Right cardiac atrium (tissue), 5 donors: ENCODE results near the gene PHF2. TPM values are rescaled to one million over a fixed set of nuclear protein-coding genes. Genes with fewer than 3 reads are reported as not detected.
A peak's percentile ranks its signal among the peaks of the same experiment; 100 is the strongest.

Source experiments
- ATAC-seq, 2 donors: fragments of 200-7000 bp; cut with Tn5 transposase; one replicate each; pipeline versions ENCODE4 v1.8.0 to v1.9.1; 2020; ENCODE audit warnings: moderate library complexity in 2 of 2, mild to moderate bottlenecking in 1 of 2
- DNase-seq, 3 donors: peaks; one replicate each; pipeline ENCODE4 v3.0.0-alpha.2; 2020
- H3K27ac ChIP-seq: one replicate; pipeline ENCODE4 v1.5.1; 2013; ENCODE audit warnings: mild to moderate bottlenecking, low read length, control low read depth, moderate library complexity
- H3K27me3 ChIP-seq: one replicate; pipeline ENCODE4 v1.6.1; 2013; ENCODE audit not compliant: control insufficient read depth, insufficient read depth
- H3K4me1 ChIP-seq: one replicate; pipeline ENCODE4 v1.6.1; 2013; ENCODE audit warnings: low read length; ENCODE audit not compliant: control insufficient read depth, insufficient read depth
- H3K4me3 ChIP-seq: one replicate; pipeline ENCODE4 v1.5.1; 2013; ENCODE audit warnings: low read length, control low read depth
- H3K9me3 ChIP-seq: one replicate; pipeline ENCODE4 v1.6.1; 2013; ENCODE audit warnings: low read length; ENCODE audit not compliant: control insufficient read depth
- WGBS: extraction: QIAGEN DNeasy Blood & Tissue Kit; methylation state at CpG from one replicate; pipeline ENCODE4 v1.1.7; 2013; 5-methylcytosine and 5-hydroxymethylcytosine counted together
- intact Hi-C, 4 donors: fragments of 100-400 bp; cut with DNase I; formaldehyde crosslinking; loops; one replicate each; pipeline versions ENCODE4 v1.11.0 to v1.14.0; 2022 to 2023
- polyA plus RNA-seq: library from polyadenylated mRNA; stranded (reverse); fragments of 200-250 nt; gene quantifications from one replicate; pipeline ENCODE4 v1.2.3, GENCODE V29; 2013
- total RNA-seq, 4 donors: library from RNA; stranded (reverse); fragmentation: NEBNext Ultra II Directional; extraction: Animal tissue kit (Norgen Biotek cat#: 25700); gene quantifications; one replicate each; pipeline ENCODE4 v1.2.1, GENCODE V29; 2021
- donor health status: healthy with polysubstance abuse.
- donor health status: DM: no; HTN: yes; CAD: no.
- donor health status: DM: no; HTN: no; CAD: no.
- donor health status: DM: no; HTN: yes; CAD: no; lungs with severe emphysema.
- donor health status: DM: yes; HTN: yes; CAD: no.

PHF2 gene
- total and polyA plus RNA-seq, 5 donors = 28.3 to 32.4 (median 31.4) TPM

DNA sequence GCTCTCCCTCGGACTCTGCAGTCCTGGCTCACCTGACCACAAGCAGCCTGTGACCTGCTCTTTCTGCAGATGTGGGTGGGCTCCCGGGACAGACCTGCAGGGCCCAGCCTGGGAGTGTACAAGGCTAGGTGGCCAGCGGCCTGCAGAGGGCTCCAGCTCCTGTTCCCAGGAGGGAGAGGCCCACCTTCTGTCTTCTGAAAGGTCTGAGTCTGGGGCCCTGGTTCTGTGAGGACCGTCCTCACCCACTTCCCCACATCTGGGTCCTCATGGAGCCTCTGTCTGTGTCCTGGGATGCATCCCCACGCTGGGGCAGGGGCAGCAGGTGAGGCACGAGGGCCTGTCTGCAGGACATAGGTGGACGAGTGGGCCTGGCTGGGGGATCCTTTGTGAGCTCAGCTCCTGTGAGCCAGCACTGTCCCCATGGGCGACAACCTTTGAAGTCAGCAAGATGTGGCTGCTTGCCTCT lies 43.7 kb downstream of the PHF2 start:
- ATAC-seq (no peak), DNase-seq (peak in 1 of 3 donors; percentile 34)
- H3K4me3 ChIP-seq = no peak overlapping the region
- H3K27ac ChIP-seq = no peak overlapping the region
- no peaks in the 10 kb centered on the region for H3K9me3 ChIP-seq
- H3K4me1 ChIP-seq = peaks cover 13% of the 10 kb centered on the region
- intact Hi-C loops = no loop called here
- 87% methylated on average over 8 of the region's 8 CpGs for WGBS
- H3K27me3 ChIP-seq = no peaks in the 10 kb centered on the region

DNA sequence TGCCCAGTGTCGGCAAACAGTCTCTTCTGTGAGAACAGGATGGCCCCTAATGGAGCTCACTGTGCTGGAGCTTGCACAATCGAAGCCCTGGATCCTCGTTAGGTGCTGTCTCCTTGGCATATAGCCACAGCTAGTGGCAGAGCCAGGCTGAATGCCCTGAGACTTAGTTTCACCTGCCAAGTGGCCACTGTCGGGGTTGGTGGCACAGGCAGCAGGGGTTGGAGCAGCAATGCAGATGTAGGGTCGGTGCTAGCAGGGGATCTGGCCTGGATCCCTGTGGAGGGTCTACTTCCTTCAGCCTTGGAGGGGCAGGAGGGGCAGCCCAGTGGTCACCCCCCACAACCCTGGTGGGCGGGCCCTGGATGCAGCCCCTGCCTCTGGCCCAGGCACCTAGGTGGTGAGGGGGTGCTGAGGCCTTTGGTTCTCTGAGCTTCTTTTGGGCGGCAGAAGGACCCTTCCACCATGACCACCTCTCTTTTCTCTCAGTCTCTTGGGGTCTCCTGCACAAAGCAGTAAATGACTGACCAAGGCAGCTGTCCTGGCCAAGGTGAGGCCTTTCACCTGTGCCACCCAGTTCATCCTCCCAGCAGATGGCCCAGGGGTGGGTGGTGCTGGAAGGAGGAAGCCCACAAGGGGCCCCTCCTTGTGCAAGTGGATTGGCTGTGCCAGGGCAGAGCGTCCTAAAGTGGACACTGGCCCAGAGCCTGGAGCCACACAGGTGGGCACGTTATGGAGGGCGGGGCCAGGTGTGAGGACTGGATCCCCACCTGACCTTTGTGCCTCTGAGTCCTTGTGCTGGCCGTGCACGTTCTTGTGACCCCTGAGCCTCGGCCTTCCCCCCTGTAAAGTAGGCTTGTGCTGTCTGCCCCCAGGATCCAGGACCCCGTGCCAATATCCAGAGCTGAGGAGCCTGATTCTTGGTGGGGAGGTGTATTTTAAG lies 44.8 kb downstream of the PHF2 start:
- ATAC-seq (peak; percentile 33 to 62), DNase-seq (peak in 1 of 3 donors; percentile 48)
- H3K4me3 ChIP-seq = no peak overlapping the region
- no peaks in the 10 kb centered on the region for H3K9me3 ChIP-seq
- no peaks in the 10 kb centered on the region for H3K27me3 ChIP-seq
- WGBS = 79% methylated on average over 14 of the region's 14 CpGs
- no peak overlapping the region for H3K27ac ChIP-seq
- peaks cover 13% of the 10 kb centered on the region for H3K4me1 ChIP-seq
- intact Hi-C loops = no loop called here

DNA sequence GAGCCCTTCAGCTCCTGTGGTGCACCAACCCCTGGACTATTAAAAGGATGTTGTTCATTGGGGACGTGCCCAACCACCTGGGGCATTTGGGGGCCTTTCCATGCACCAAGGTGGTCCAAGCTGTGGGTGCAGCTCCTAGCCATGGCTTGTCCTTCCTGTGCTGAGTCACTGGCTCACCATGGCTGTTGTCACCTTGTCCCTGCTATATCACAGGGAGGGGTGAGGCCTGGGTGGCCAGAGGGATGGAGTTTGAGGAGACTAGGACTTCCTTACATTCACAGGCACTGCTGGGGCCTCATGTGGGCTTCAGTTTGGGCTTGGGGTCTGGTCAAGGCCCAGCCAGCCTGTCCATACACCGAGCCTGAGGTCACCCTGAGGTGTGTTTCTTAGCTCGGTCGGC lies 45.5 kb downstream of the PHF2 start:
- Histone ChIP-seq H3K4me1 (peaks cover 13% of the 10 kb centered on the region), H3K4me3 (no peak overlapping the region), H3K27ac (no peak overlapping the region), H3K9me3 (no peaks in the 10 kb centered on the region), H3K27me3 (no peaks in the 10 kb centered on the region)
- ATAC-seq = no peak
- DNase-seq = peak in 1 of 3 donors; percentile 15
- 98% methylated on average over 4 of the region's 4 CpGs for WGBS
- intact Hi-C loops = no loop called here

DNA sequence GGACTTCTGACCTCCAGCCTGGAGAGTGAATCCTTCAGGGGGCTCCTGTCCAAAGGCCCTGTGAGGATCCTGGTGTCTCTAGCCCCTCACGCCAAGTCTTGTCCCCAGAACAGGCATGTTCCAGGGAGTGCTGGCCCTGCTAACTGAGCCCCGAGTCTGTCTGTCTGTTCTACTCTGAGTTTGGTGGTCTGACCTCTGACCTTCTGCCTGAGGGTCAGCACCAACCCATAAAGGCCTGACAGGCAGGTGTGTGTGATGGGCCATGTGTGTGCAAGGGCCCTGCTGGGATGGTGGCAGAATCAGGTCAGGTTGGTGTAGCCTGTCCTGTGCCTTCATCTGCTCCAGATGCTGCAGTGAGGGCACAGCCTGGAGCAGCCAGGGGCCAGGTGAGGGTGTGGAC lies 46.3 kb downstream of the PHF2 start:
- intact Hi-C loops = no loop called here
- H3K4me3 ChIP-seq = no peak overlapping the region
- H3K27me3 ChIP-seq = no peaks in the 10 kb centered on the region
- DNase-seq (peak in 1 of 3 donors; percentile 32), ATAC-seq (no peak)
- 89% methylated on average over 2 of the region's 2 CpGs for WGBS
- no peak overlapping the region for H3K27ac ChIP-seq
- no peaks in the 10 kb centered on the region for H3K9me3 ChIP-seq
- H3K4me1 ChIP-seq = peaks cover 10% of the 10 kb centered on the region

DNA sequence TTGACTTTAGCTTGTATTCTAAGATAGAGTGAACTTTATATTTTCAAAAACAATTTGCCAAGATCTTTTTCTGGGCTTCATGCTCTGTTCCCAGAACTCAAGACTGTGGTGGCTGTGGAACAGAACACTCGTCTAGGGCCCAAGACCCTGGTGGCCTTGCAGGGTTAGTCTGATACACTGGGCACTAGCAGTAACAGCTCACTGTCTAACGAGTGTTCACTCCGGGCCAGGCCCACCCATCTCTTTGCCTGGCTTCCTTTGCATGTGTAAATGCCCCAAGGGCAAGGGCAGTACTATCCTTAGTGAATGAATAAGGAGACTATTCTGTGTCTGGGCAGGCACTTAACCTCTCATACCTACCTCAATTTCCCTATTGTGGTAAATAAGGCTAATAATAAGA lies 47.4 kb downstream of the PHF2 start:
- Histone ChIP-seq H3K4me1 (peaks cover 10% of the 10 kb centered on the region), H3K27me3 (no peaks in the 10 kb centered on the region), H3K9me3 (no peaks in the 10 kb centered on the region), H3K27ac (no peak overlapping the region), H3K4me3 (no peak overlapping the region)
- intact Hi-C loops = no loop called here
- ATAC-seq = no peak
- no peak for DNase-seq
- 80% methylated on average over 3 of the region's 3 CpGs for WGBS

DNA sequence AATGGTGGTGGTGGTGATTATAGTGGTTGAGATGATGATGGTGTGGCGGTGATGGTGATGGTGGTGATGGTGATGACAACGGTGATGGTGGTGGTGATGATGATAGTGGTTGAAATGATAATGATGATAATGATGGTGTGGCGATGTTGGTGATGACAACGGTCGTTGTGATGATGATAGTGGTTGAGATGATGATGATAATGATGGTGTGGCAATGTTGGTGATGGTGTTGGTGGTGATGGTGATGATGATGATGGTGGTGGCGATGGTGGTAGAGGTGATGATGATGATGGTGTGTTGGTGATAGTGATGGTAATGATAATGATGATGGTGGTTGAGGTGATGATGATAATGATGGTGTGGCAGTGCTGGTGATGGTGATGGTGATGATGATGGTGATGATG lies 48.0 kb downstream of the PHF2 start:
- Histone ChIP-seq H3K27ac (no peak overlapping the region), H3K9me3 (no peaks in the 10 kb centered on the region), H3K4me3 (no peak overlapping the region), H3K27me3 (no peaks in the 10 kb centered on the region), H3K4me1 (peaks cover 10% of the 10 kb centered on the region)
- intact Hi-C loops = no loop called here
- WGBS = 95% methylated on average over 6 of the region's 6 CpGs
- ATAC-seq (no peak), DNase-seq (no peak)

DNA sequence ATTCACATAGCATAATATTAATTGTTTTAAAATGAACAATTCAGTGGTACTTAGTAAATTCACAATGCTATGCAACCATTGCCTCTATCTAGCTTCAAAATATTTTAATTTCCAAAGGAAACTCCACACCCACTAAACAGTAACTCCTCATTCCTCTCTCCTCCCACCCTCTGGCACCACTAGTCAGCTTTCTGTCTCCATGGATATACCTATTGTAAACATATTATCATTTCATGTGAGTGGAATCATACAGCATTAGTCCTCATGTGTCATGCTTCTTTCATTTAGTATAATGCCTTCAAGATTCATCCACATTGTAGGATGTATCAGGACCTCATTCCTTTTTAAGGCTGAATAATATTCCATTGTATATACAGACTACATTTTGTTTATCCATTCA lies 48.6 kb downstream of the PHF2 start:
- ATAC-seq = no peak
- no peak for DNase-seq
- Histone ChIP-seq H3K4me1 (peaks cover 10% of the 10 kb centered on the region), H3K4me3 (no peak overlapping the region), H3K27me3 (no peaks in the 10 kb centered on the region), H3K9me3 (no peaks in the 10 kb centered on the region), H3K27ac (no peak overlapping the region)
- intact Hi-C loops = no loop called here

DNA sequence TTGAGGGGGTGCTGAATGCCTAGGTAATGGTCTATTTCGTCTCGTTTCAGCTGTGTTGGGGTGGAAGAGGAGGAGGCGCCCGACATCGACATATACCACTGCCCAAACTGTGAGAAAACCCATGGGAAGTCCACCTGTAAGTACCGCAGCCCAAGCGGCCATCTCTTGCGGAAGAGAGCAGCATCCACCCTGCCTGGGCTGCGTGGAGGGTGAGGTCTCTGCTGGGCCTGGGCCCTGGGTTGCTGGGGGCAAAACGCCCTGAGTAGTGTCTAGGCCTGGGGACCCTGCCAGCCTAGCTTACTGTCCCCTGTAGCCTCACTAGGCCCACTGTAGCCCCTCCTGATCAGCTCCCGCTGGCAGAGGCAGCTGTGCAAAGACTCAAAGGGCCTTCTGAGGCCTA lies 53.5 kb downstream of the PHF2 start:
- peak in 1 of 2 donors; percentile 30 for ATAC-seq
- no peaks in the 10 kb centered on the region for H3K4me1 ChIP-seq
- H3K27me3 ChIP-seq = no peaks in the 10 kb centered on the region
- intact Hi-C loops = no loop called here
- no peak overlapping the region for H3K4me3 ChIP-seq
- H3K9me3 ChIP-seq = no peaks in the 10 kb centered on the region
- H3K27ac ChIP-seq = no peak overlapping the region
- peak in 2 of 3 donors; percentile 24 to 26 for DNase-seq
- 94% methylated on average over 11 of the region's 11 CpGs for WGBS

DNA sequence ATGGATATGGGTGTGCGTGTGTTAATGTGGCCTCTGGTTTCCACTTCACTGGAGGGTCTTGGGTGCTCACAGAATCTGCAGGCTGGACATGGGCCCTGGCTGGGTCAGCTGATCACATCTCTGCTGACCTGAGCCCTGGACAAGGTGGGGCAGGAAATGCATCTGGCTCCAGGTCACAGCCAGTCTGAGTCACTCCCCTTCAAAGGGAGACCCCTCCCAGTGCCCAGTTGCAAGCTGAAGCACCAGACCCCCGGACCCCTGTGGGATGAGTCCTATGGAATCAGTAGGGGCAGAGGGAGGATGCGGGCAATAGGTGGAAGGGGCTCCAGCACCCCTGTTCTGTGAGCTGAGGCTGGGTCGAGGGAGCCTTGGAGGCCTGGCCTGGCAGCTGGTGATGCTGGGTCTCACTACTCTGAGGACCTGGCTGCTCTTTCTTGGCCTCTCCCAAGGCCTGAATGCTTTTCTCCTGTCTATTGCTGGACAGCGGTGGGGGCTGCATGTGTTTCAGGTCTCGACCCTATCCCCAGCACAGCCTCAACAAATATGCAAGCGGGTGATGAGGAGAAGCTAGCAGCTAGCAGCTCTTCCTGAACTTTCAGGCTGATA lies 54.5 kb downstream of the PHF2 start:
- H3K4me3 ChIP-seq = no peak overlapping the region
- DNase-seq (peak in 1 of 3 donors; percentile 33), ATAC-seq (no peak)
- H3K4me1 ChIP-seq = no peaks in the 10 kb centered on the region
- WGBS = 87% methylated on average over 7 of the region's 7 CpGs
- intact Hi-C loops = no loop called here
- H3K27me3 ChIP-seq = no peaks in the 10 kb centered on the region
- H3K9me3 ChIP-seq = no peaks in the 10 kb centered on the region
- no peak overlapping the region for H3K27ac ChIP-seq

DNA sequence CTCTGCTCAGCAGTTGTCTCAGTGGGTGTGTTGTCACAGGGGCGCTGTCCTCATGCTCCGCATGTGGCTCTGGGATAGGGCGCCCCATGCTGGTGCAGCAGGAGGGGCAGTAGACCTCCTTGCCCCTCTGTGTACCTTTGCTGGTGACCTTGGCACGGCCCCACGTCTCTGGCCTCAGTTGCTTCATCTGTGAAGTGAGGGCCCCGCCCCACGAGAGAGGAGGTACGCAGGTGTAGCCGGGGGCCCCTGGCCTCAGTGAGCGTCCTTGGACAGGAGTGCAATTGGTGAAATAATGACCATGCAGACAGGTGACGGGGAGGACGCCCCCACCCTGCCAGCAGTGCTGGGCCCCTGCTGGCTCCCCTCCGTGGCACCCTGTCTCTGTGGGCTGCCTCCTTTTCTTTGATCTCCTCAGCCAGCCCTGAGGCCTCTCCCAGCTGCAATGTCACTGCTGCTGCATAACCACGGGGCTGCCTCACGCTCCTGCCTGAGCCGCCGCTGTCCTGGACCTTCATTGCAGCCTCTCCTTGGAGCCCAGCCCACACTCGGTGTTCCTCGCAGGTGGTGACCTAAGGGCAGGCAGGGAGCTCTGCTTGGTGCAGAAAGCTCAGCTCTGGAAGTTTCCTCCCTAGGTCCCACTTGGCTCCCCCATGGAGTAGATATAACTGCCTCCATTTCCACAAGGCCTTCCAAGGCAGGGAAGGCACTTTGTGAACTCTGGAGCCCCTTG lies 57.3 kb downstream of the PHF2 start:
- no peaks in the 10 kb centered on the region for H3K9me3 ChIP-seq
- no peak overlapping the region for H3K27ac ChIP-seq
- DNase-seq = peak; percentile 11 to 40 (median 37)
- no peak overlapping the region for H3K4me3 ChIP-seq
- WGBS = 89% methylated on average over 19 of the region's 19 CpGs
- H3K27me3 ChIP-seq = no peaks in the 10 kb centered on the region
- no peak for ATAC-seq
- no peaks in the 10 kb centered on the region for H3K4me1 ChIP-seq
- intact Hi-C loops = no loop called here
